WTC11 (cell line): ENCODE data around the gene ZBTB20. TPM values are rescaled to one million over a fixed set of nuclear protein-coding genes. Genes with fewer than 3 reads are reported as not detected.

Experiments
- ATAC-seq: fragments of 200-7000 bp; cut with Tn5 transposase; 2 replicates; pipeline ENCODE4 v1.10.0; 2021; ENCODE audit warnings: mild to moderate bottlenecking, moderate library complexity
- CTCF ChIA-PET: fragments of 300-600 bp; sonication (Branson Sonifier 250); formaldehyde crosslinking; loops from one replicate; lab custom pipeline; 2021; ENCODE audit warnings: antibody characterized with exemption; lab: Charles Lee
- POLR2A ChIA-PET: fragments of 350-600 bp; sonication (Branson Sonifier 250); formaldehyde crosslinking; loops from one replicate; lab custom pipeline; 2021; ENCODE audit warnings: antibody characterized with exemption; lab: Charles Lee
- DNase-seq: peaks from one replicate; pipeline ENCODE4 v3.0.0; 2021; ENCODE audit warnings: low spot score
- H3K27ac Mint-ChIP-seq: 2 replicates; pipeline ENCODE4 v1.8.0; 2021; ENCODE audit warnings: mixed read lengths
- H3K27me3 Mint-ChIP-seq: 2 replicates; pipeline ENCODE4 v1.8.0; 2021; ENCODE audit warnings: low read depth, mild to moderate bottlenecking, moderate library complexity, mixed read lengths
- H3K36me3 Mint-ChIP-seq: 2 replicates; pipeline ENCODE4 v1.8.0; 2021; ENCODE audit warnings: mixed read lengths
- H3K4me1 Mint-ChIP-seq: 2 replicates; pipeline ENCODE4 v1.8.0; 2022; ENCODE audit warnings: mixed read lengths
- H3K4me3 Mint-ChIP-seq: 2 replicates; pipeline ENCODE4 v1.8.0; 2021; ENCODE audit warnings: mild to moderate bottlenecking, moderate library complexity, mixed read lengths
- H3K9me3 Mint-ChIP-seq: 2 replicates; pipeline ENCODE4 v1.8.0; 2021; ENCODE audit warnings: mixed read lengths
- ARID4B ChIP-seq: sonication (generic); formaldehyde crosslinking; IDR thresholded peaks from 2 replicates; pipeline ENCODE4 v1.8.0; 2023; ENCODE audit warnings: missing genetic modification reagents, mild to moderate bottlenecking, borderline replicate concordance
- E2F1 ChIP-seq: sonication (generic); formaldehyde crosslinking; IDR thresholded peaks from 2 replicates; pipeline ENCODE4 v1.8.0; 2022; ENCODE audit warnings: mild to moderate bottlenecking, missing genetic modification reagents
- E2F4 ChIP-seq: sonication (generic); formaldehyde crosslinking; IDR thresholded peaks from 2 replicates; pipeline ENCODE4 v1.8.1; 2022; ENCODE audit warnings: low read depth, mild to moderate bottlenecking, moderate library complexity, missing genetic modification reagents, borderline replicate concordance
- FOXJ3 ChIP-seq: sonication (generic); formaldehyde crosslinking; IDR thresholded peaks from 2 replicates; pipeline ENCODE4 v1.9.0; 2021; ENCODE audit warnings: missing genetic modification reagents, mild to moderate bottlenecking, borderline replicate concordance
- FOXP1 ChIP-seq: sonication (generic); formaldehyde crosslinking; IDR thresholded peaks from 2 replicates; pipeline ENCODE4 v1.8.0; 2022; ENCODE audit warnings: missing genetic modification reagents, mild to moderate bottlenecking, moderate library complexity, borderline replicate concordance
- GTF2I ChIP-seq: fragments of 250-450 bp; sonication (Bioruptor Pico); conservative IDR thresholded peaks from 2 replicates; pipeline ENCODE4 v1.4.0; 2021; ENCODE audit warnings: mild to moderate bottlenecking
- HMGXB4 ChIP-seq: sonication (generic); formaldehyde crosslinking; IDR thresholded peaks from 2 replicates; pipeline ENCODE4 v1.8.1; 2023; ENCODE audit warnings: mild to moderate bottlenecking, moderate library complexity, missing genetic modification reagents
- IRF1 ChIP-seq: sonication (generic); formaldehyde crosslinking; IDR thresholded peaks from 2 replicates; pipeline ENCODE4 v1.8.0; 2023; ENCODE audit warnings: missing genetic modification reagents
- NFE2L1 ChIP-seq: sonication (generic); formaldehyde crosslinking; IDR thresholded peaks from 2 replicates; pipeline ENCODE4 v1.8.1; 2023; ENCODE audit warnings: missing genetic modification reagents
- NR2C2 ChIP-seq: sonication (generic); formaldehyde crosslinking; IDR thresholded peaks from 2 replicates; pipeline ENCODE4 v1.8.0; 2022; ENCODE audit warnings: mild to moderate bottlenecking, missing genetic modification reagents
- ZBTB43 ChIP-seq: sonication (generic); formaldehyde crosslinking; IDR thresholded peaks from 2 replicates; pipeline ENCODE4 v1.8.1; 2023; ENCODE audit warnings: mild to moderate bottlenecking, missing genetic modification reagents
- ZNF121 ChIP-seq: sonication (generic); formaldehyde crosslinking; IDR thresholded peaks from 2 replicates; pipeline ENCODE4 v1.8.0; 2023; ENCODE audit warnings: missing genetic modification reagents
- ZNF416 ChIP-seq: fragments of 250-450 bp; sonication (Bioruptor Pico); IDR thresholded peaks from 2 replicates; pipeline ENCODE4 v1.9.0; 2021; ENCODE audit warnings: mild to moderate bottlenecking, inconsistent platforms
- ZNF532 ChIP-seq: fragments of 250-450 bp; sonication (Bioruptor Pico); IDR thresholded peaks from 2 replicates; pipeline ENCODE4 v1.9.0; 2021; ENCODE audit warnings: mild to moderate bottlenecking, borderline replicate concordance
- total RNA-seq: library from RNA; stranded (reverse); gene quantifications from 3 replicates; pipeline ENCODE4 v1.2.3, GENCODE V29; 2021

ZBTB20 gene
- total RNA-seq, 1 experiment from 2014 or later = 1.5 TPM

GRCh38 chr3:114295946-114296345, 851.1 kb downstream of the ZBTB20 start:
- ChIA-PET POLR2A (no interaction called here), CTCF (interaction anchor here (1.4 kb wide), 1 partner anchor 141 kb away, joined by 4 read pairs; no protein-coding TSS in a partner anchor)
- no peak for TF ChIP-seq ZNF416
- TF ChIP-seq ZNF532 (CRISPR knock-in tag) = no peak
- TF ChIP-seq HMGXB4 = no peak
- TF ChIP-seq IRF1 (CRISPR knock-in tag) = no peak
- no peak for TF ChIP-seq ARID4B (CRISPR knock-in tag)
- TF ChIP-seq E2F4 (CRISPR knock-in tag) = no peak
- no peak for TF ChIP-seq FOXP1 (CRISPR knock-in tag)
- TF ChIP-seq GTF2I (CRISPR knock-in tag) = no peak
- TF ChIP-seq ZNF121 (CRISPR knock-in tag) = no peak
- TF ChIP-seq NFE2L1 (CRISPR knock-in tag) = no peak
- no peak for TF ChIP-seq FOXJ3 (CRISPR knock-in tag)
- no peak for TF ChIP-seq E2F1 (CRISPR knock-in tag)
- TF ChIP-seq NR2C2 = no peak
- TF ChIP-seq ZBTB43 = no peak
- Mint-ChIP-seq H3K27ac (no peak overlapping the region), H3K4me1 (peaks cover 13% of the 10 kb centered on the region), H3K36me3 (no peaks in the 10 kb centered on the region), H3K9me3 (peaks cover 7% of the 10 kb centered on the region; the same call in 1 of the 2 replicates), H3K4me3 (no peak overlapping the region), H3K27me3 (no peaks in the 10 kb centered on the region)
- ATAC-seq (no peak), DNase-seq (no peak)
